Suprapubic skin (tissue), 3 donors: ENCODE measurements around the gene RAB18.

Experiments
- CTCF ChIP-seq, 2 donors: fragments of 200-600 bp in 1 of 2; fragments of 450-650 bp in 1 of 2; sonication (generic) in 1 of 2; IDR thresholded peaks; one replicate each; pipeline ENCODE4 v1.5.1; 2016 to 2019; ENCODE audit warnings: antibody characterized with exemption in 2 of 2, mild to moderate bottlenecking in 1 of 2, moderate library complexity in 1 of 2
- POLR2A ChIP-seq, 2 donors: fragments of 450-650 bp; IDR thresholded peaks; one replicate each; pipeline ENCODE4 v1.6.1; 2017; ENCODE audit warnings: antibody characterized with exemption in 2 of 2, mild to moderate bottlenecking in 2 of 2, moderate library complexity in 2 of 2

- TF ChIP-seq CTCF (IDR thresholded peaks at IDR 0.05) (no peak), POLR2A (IDR thresholded peaks at IDR 0.05) (no peak)
These were observed 2.2 kb downstream of the RAB18 start for GRCh38 chr10:27506280-27506679.
